Uterus (tissue), 4 donors: ENCODE data around the gene PCYT1A. TPM values are rescaled to one million over a fixed set of nuclear protein-coding genes. Genes with fewer than 3 reads are reported as not detected.
A peak's percentile ranks its signal among the peaks of the same experiment; 100 is the strongest.

Source experiments
- DNase-seq, 2 donors: peaks; one replicate each; pipeline ENCODE4 v3.0.0-alpha.2; 2019 to 2020
- H3K27ac ChIP-seq, 2 donors: fragments of 200-600 bp; sonication (generic); 1 replicate in 1 of 2; 2 replicates in 1 of 2; pipeline ENCODE4 v1.5.1; 2016 to 2018
- H3K27me3 ChIP-seq, 2 donors: fragments of 200-600 bp; sonication (generic); one replicate each; pipeline ENCODE4 v1.5.1; 2018 to 2019; ENCODE audit warnings: control low read depth in 1 of 2
- H3K36me3 ChIP-seq, 2 donors: fragments of 200-600 bp; sonication (generic); one replicate each; pipeline ENCODE4 v1.5.1; 2019; ENCODE audit warnings: control low read depth in 1 of 2
- H3K4me1 ChIP-seq, 2 donors: fragments of 200-600 bp; sonication (generic); one replicate each; pipeline ENCODE4 v1.5.1; 2018 to 2019; ENCODE audit warnings: control low read depth in 1 of 2
- H3K4me3 ChIP-seq, 2 donors: fragments of 200-600 bp; sonication (generic); 1 replicate in 1 of 2; 2 replicates in 1 of 2; pipeline ENCODE4 v1.5.1; 2018 to 2019; ENCODE audit warnings: mild to moderate bottlenecking in 1 of 2
- H3K9me3 ChIP-seq, 2 donors: fragments of 200-600 bp; sonication (generic); one replicate each; pipeline ENCODE4 v1.5.1; 2019; ENCODE audit warnings: control low read depth in 1 of 2
- POLR2A ChIP-seq, 2 donors: fragments of 450-650 bp; IDR thresholded peaks; one replicate each; pipeline ENCODE4 v1.6.1; 2016; ENCODE audit warnings: antibody characterized with exemption in 2 of 2, mild to moderate bottlenecking in 1 of 2, moderate library complexity in 1 of 2
- intact Hi-C: fragments of 100-400 bp; cut with DNase I; formaldehyde crosslinking; loops from one replicate; pipeline ENCODE4 v1.15.1; 2023; ENCODE audit warnings: low total_unique reads
- total RNA-seq, 4 donors: library from RNA; depleted of rRNA in 3 of 4; stranded (reverse); fragments of >200 nt in 3 of 4; gene quantifications; one replicate each; pipeline versions ENCODE4 v1.1.0 to v1.2.4, GENCODE V29; 2014 to 2023
- TF ChIP-seq, protein P1 (sequence below), 4 experiments: fragments of 200-600 bp in 2 of 4; fragments of 450-650 bp in 2 of 4; sonication (generic) in 2 of 4; IDR thresholded peaks; one replicate each; pipeline ENCODE4 v1.5.1; 2016 to 2019; ENCODE audit warnings: antibody characterized with exemption in 4 of 4, mild to moderate bottlenecking in 2 of 4, moderate library complexity in 1 of 4
- donor health status: DM: yes; HTN: yes; CAD: no.

PCYT1A gene
- total RNA-seq: 100 to 1,000 TPM in 1 of 4 donors, 10 to 100 TPM in 3; 36.5 to 275 (median 56.0) TPM

DNA sequence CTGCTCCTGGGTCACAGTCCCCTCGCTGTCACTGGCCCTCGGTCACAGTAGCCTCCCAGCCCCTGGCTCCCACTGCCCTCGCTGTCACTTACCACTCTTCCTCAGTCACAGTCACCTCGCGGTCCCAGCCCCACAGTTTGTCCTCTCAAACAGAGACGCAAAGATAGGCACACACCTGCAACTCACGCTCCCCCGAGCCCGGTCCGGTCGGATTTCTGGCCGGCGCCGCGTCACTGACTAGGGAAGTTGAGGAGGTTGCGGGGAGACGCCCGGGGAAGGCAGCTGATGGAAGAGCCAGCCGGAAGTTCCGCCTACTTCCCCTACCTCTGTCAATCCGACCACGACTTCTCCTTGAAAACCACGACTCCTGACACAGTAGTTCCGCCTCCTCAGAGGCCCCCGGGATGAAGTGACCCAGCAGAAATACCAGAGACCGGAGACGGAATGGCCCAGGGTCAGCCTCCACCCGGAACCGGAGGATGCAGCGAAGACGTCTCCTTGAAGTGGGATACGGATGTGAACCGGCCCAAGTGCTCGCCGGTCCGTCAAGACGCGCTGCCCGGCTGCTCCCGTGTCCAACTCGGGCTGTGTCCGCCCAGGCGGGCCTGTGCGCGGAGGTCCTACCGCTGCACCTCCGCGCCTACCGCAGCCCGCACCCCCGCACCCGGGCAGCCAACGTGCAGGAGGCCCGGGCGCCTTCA, at the start of gene PCYT1A:
Gene PCYT1A (minus strand): TSS at position 287 of the 701 bp plus-strand sequence. CDS start 17,195 bp downstream, outside the sequence.
- DNase-seq: peak; percentile 86 to 88
- intact Hi-C loops: no loop called here
- TF ChIP-seq, protein P1, sequence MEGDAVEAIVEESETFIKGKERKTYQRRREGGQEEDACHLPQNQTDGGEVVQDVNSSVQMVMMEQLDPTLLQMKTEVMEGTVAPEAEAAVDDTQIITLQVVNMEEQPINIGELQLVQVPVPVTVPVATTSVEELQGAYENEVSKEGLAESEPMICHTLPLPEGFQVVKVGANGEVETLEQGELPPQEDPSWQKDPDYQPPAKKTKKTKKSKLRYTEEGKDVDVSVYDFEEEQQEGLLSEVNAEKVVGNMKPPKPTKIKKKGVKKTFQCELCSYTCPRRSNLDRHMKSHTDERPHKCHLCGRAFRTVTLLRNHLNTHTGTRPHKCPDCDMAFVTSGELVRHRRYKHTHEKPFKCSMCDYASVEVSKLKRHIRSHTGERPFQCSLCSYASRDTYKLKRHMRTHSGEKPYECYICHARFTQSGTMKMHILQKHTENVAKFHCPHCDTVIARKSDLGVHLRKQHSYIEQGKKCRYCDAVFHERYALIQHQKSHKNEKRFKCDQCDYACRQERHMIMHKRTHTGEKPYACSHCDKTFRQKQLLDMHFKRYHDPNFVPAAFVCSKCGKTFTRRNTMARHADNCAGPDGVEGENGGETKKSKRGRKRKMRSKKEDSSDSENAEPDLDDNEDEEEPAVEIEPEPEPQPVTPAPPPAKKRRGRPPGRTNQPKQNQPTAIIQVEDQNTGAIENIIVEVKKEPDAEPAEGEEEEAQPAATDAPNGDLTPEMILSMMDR (IDR thresholded peaks at IDR 0.05): no peak
- peak; percentile 52 to 61 for TF ChIP-seq POLR2A (IDR thresholded peaks at IDR 0.05)

DNA sequence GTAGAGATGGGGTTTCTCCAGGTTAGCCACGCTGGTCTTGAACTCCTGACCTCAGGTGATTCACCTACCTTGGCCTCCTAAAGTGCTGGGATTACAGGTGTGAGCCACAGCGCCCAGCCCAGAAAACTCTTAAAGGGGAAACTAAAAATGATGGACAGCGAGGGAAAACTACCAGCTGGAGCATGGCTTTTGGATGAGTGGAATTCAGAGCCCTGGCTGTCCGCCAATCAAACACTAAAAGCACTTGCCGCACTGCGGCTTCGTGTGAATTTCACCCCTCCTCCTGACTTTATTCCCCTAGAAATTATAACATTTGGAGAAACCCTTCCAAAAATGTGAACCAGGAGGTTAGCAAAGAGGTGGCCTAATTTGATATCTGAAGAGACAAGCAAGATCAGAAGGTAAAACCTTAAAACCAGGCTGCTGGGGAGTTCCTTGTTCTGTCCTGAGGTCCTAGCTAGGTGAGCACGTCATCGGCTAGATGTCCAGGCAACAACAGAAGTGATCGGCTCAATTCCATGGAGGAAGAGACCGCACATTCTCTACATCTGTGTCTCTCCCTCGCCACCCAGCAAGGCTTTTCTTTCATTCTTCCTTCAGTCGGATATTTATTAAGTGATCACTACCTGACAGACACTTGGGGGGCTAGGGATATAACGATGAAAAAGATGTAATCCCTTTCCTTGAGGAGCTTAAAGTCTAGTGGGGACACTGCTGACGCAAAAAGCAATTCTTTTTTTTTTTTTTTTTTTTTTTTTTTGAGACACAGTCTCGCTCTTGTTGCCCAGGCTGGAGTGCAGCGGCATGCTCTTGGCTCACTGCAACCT, 49.0 kb upstream of the PCYT1A start:
- Histone ChIP-seq H3K36me3 (no peaks in the 10 kb centered on the region), H3K4me3 (no peak overlapping the region), H3K9me3 (no peaks in the 10 kb centered on the region), H3K4me1 (no peaks in the 10 kb centered on the region), H3K27ac (no peak overlapping the region), H3K27me3 (no peaks in the 10 kb centered on the region)
- intact Hi-C loops: no loop called here
- DNase-seq: no peak
- TF ChIP-seq POLR2A (IDR thresholded peaks at IDR 0.05): no peak
- TF ChIP-seq, protein P1 (IDR thresholded peaks at IDR 0.05): no peak

More for the DNA sequence above, at the start of gene PCYT1A:
- Histone ChIP-seq H3K4me3 (peak within 1 kb of the TSS; percentile 78 to 93), H3K36me3 (no peaks in the 10 kb centered on the region), H3K4me1 (peaks cover 0 to 3% of the 10 kb centered on the region in 2 donors), H3K27ac (peak within 1 kb of the TSS; percentile 85 to 88), H3K9me3 (no peaks in the 10 kb centered on the region), H3K27me3 (no peaks in the 10 kb centered on the region)

DNA sequence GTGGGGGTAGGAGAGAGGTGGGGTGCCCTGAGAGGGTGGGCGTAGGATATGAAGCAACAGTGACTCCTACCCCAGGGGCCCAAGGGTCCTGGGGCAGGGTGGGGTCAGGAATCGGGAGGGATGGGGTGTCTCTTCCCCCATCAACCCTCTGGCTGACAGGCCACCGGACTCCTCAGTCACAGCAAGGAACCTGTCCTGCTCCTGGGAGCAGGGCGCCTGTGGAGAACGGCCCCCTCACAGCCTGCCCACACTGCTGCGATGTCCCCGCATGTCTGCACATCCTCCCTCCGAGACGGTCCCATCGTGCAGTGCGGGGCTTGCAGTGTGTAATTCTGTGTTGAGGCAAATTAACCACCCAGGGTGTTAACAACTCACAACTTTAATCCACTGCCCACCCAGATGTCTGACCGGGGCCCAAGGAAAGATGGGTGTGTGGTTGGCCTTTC, 48.0 kb upstream of the PCYT1A start:
- no peak for DNase-seq
- Histone ChIP-seq H3K36me3 (no peaks in the 10 kb centered on the region), H3K27ac (no peak overlapping the region), H3K27me3 (no peaks in the 10 kb centered on the region), H3K4me1 (no peaks in the 10 kb centered on the region), H3K4me3 (no peak overlapping the region), H3K9me3 (no peaks in the 10 kb centered on the region)
- intact Hi-C loops: no loop called here
- TF ChIP-seq, protein P1 (IDR thresholded peaks at IDR 0.05): no peak
- no peak for TF ChIP-seq POLR2A (IDR thresholded peaks at IDR 0.05)

DNA sequence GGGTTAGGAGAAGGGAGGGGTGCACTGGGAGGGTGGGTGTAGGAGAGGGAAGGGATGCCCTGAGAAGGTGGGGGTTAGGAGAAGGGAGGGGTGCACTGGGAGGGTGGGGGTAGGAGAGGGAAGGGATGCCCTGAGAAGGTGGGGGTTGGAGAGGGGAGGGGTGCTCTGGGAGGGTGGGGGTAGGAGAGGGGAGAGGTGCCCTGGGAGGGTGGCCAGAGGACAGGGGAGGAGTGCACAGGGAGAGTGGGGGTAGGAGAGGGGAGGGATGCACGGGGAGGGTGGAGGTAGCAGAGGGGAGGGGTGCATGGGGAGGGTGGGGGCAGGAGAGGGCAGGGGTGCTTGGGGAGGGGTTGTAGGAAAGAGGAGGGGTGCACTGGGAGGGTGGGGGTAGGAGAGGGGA, 47.5 kb upstream of the PCYT1A start:
- no peak for DNase-seq
- Histone ChIP-seq H3K9me3 (no peaks in the 10 kb centered on the region), H3K27ac (no peak overlapping the region), H3K27me3 (no peaks in the 10 kb centered on the region), H3K4me1 (no peaks in the 10 kb centered on the region), H3K4me3 (no peak overlapping the region), H3K36me3 (no peaks in the 10 kb centered on the region)
- intact Hi-C loops: no loop called here
- TF ChIP-seq, protein P1 (IDR thresholded peaks at IDR 0.05): no peak

DNA sequence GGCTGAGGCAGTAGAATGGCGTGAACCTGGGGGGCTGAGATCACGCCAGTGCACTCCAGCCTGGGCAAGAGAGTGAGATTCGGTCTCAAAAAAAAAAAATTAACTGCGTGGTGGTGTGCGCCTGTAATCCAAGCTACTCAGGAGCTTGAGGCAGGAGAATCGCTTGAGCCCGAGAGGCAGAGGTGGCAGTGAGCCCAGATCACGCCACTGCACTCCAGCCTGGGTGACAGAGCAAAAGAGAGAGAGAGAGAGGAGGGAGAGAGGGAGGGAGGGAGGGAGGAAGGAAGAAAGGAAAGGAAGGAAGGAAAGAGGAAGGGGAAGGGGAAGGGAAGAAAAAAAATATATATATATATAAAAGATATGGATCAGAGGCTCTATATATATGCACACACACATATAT, 44.6 kb upstream of the PCYT1A start:
- H3K4me3 ChIP-seq: no peak overlapping the region
- no peak for DNase-seq

More for the DNA sequence above, 44.6 kb upstream of the PCYT1A start:
- no peak for TF ChIP-seq POLR2A (IDR thresholded peaks at IDR 0.05)
- TF ChIP-seq, protein P1 (IDR thresholded peaks at IDR 0.05): no peak
- Histone ChIP-seq H3K27me3 (no peaks in the 10 kb centered on the region), H3K27ac (no peak overlapping the region), H3K9me3 (no peaks in the 10 kb centered on the region), H3K36me3 (no peaks in the 10 kb centered on the region), H3K4me1 (no peaks in the 10 kb centered on the region)
- intact Hi-C loops: no loop called here
